Measurements from ENCODE around the gene SLC2A13.

The SLC2A13 gene

GRCh38 chr12:39873065-39873464 is 232.8 kb downstream of the SLC2A13 start:
- H3K4me3 ChIP-seq (ENCODE audit: low read depth, low read length) = no peak overlapping the region
- no peaks in the 10 kb centered on the region for H3K9me3 ChIP-seq (ENCODE audit: severe bottlenecking)
- no peak for TF ChIP-seq CTCF (IDR thresholded peaks at IDR 0.05; ENCODE audit: low read depth, low read length)
- H3K27me3 ChIP-seq (ENCODE audit: insufficient read depth, low read depth, severe bottlenecking) = no peaks in the 10 kb centered on the region
- H3K27ac ChIP-seq = no peak overlapping the region
- H3K36me3 ChIP-seq = no peaks in the 10 kb centered on the region
- no peak for DNase-seq

DNA sequence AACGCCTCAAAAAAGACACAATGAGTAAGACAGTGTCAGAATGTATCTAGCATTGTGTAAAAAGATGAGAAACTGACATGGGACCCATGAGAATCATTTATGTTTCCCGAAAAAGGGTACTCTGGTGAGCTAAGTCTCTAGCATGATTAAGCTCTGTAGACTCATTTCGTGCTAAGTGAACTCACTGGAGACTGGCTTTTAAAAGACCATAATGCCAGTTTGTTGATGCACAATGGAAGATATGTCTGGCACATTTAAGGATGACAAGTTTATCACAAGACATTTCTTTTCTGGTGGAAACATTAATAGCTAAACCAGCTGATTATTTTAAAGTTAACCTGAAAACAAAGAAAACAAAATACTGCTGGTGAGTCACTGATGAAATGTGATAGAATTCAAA is 233.5 kb downstream of the SLC2A13 start:
- Histone ChIP-seq H3K4me3 (ENCODE audit: low read depth, low read length) (no peak overlapping the region), H3K36me3 (no peaks in the 10 kb centered on the region), H3K9me3 (ENCODE audit: severe bottlenecking) (no peaks in the 10 kb centered on the region), H3K27ac (no peak overlapping the region), H3K27me3 (ENCODE audit: insufficient read depth, low read depth, severe bottlenecking) (no peaks in the 10 kb centered on the region)
- no peak for DNase-seq
- no peak for TF ChIP-seq CTCF (IDR thresholded peaks at IDR 0.05; ENCODE audit: low read depth, low read length)

GRCh38 chr12:39868328-39868725 is 237.6 kb downstream of the SLC2A13 start:
- Histone ChIP-seq H3K4me3 (ENCODE audit: low read depth, low read length) (no peak overlapping the region), H3K27me3 (ENCODE audit: insufficient read depth, low read depth, severe bottlenecking) (no peaks in the 10 kb centered on the region), H3K36me3 (no peaks in the 10 kb centered on the region), H3K9me3 (ENCODE audit: severe bottlenecking) (no peaks in the 10 kb centered on the region), H3K27ac (no peak overlapping the region)
- DNase-seq = no peak
- TF ChIP-seq CTCF (IDR thresholded peaks at IDR 0.05; ENCODE audit: low read depth, low read length) = no peak

- no peaks in the 10 kb centered on the region for H3K27me3 ChIP-seq (ENCODE audit: insufficient read depth, low read depth, severe bottlenecking)
- TF ChIP-seq CTCF (IDR thresholded peaks at IDR 0.05; ENCODE audit: low read depth, low read length) = no peak
- no peak overlapping the region for H3K4me3 ChIP-seq (ENCODE audit: low read depth, low read length)
- no peak overlapping the region for H3K27ac ChIP-seq
- no peaks in the 10 kb centered on the region for H3K9me3 ChIP-seq (ENCODE audit: severe bottlenecking)
- no peak for DNase-seq
- no peaks in the 10 kb centered on the region for H3K36me3 ChIP-seq
These were observed 238.1 kb downstream of the SLC2A13 start for GRCh38 chr12:39867631-39868327.

- TF ChIP-seq CTCF (IDR thresholded peaks at IDR 0.05; ENCODE audit: low read depth, low read length) = no peak
- Histone ChIP-seq H3K27me3 (ENCODE audit: insufficient read depth, low read depth, severe bottlenecking) (no peaks in the 10 kb centered on the region), H3K9me3 (ENCODE audit: severe bottlenecking) (no peaks in the 10 kb centered on the region), H3K36me3 (no peaks in the 10 kb centered on the region), H3K27ac (no peak overlapping the region), H3K4me3 (ENCODE audit: low read depth, low read length) (no peak overlapping the region)
- DNase-seq = no peak
These were observed 239.7 kb downstream of the SLC2A13 start for GRCh38 chr12:39866135-39866534.

- H3K36me3 ChIP-seq = no peaks in the 10 kb centered on the region
- no peak overlapping the region for H3K27ac ChIP-seq
- no peak for DNase-seq
- TF ChIP-seq CTCF (IDR thresholded peaks at IDR 0.05; ENCODE audit: low read depth, low read length) = no peak
- H3K27me3 ChIP-seq (ENCODE audit: insufficient read depth, low read depth, severe bottlenecking) = no peaks in the 10 kb centered on the region
- no peaks in the 10 kb centered on the region for H3K9me3 ChIP-seq (ENCODE audit: severe bottlenecking)
- no peak overlapping the region for H3K4me3 ChIP-seq (ENCODE audit: low read depth, low read length)
These were observed 245.2 kb downstream of the SLC2A13 start for GRCh38 chr12:39860695-39861094.
